Prostate gland (tissue), 2 donors: Measurements from ENCODE around the gene TNRC6C. TPM values are rescaled to one million over a fixed set of nuclear protein-coding genes. Genes with fewer than 3 reads are reported as not detected.

Experiments
- DNase-seq: peaks from one replicate; pipeline ENCODE4 v3.0.0-alpha.2; 2019; ENCODE audit warnings: low spot score
- H3K27ac ChIP-seq, 2 donors: fragments of 200-600 bp; sonication (generic); 2 replicates each; pipeline ENCODE4 v1.5.1; 2017 to 2019
- H3K27me3 ChIP-seq: fragments of 200-600 bp; sonication (generic); replicated peaks from 2 replicates; pipeline ENCODE4 v1.5.1; 2019; ENCODE audit not compliant: insufficient read depth
- H3K36me3 ChIP-seq, 2 donors: fragments of 200-600 bp; sonication (generic); 1 replicate in 1 of 2; 2 replicates in 1 of 2; pipeline versions ENCODE4 v1.5.1 to v1.8.1; 2017 to 2019
- H3K4me1 ChIP-seq: fragments of 200-600 bp; sonication (generic); replicated peaks from 2 replicates; pipeline ENCODE4 v1.5.1; 2019
- H3K4me3 ChIP-seq, 2 donors: fragments of 200-600 bp; sonication (generic); 2 replicates each; pipeline ENCODE4 v1.5.1; 2017 to 2019
- H3K9me3 ChIP-seq: fragments of 200-600 bp; sonication (generic); 2 replicates; pipeline ENCODE4 v1.5.1; 2017
- CTCF ChIP-seq, 4 experiments: fragments of 200-600 bp in 2 of 4; fragments of 450-650 bp in 2 of 4; sonication (generic) in 2 of 4; IDR thresholded peaks; 1 replicate in 3 of 4; 2 replicates in 1 of 4; pipeline ENCODE4 v1.5.1; 2016 to 2019; ENCODE audit warnings: antibody characterized with exemption in 4 of 4, mild to moderate bottlenecking in 2 of 4, moderate library complexity in 2 of 4
- POLR2A ChIP-seq: fragments of 450-650 bp; IDR thresholded peaks from one replicate; pipeline ENCODE4 v1.6.1; 2016; ENCODE audit warnings: antibody characterized with exemption, mild to moderate bottlenecking
- POLR2AphosphoS5 ChIP-seq: sonication (generic); formaldehyde crosslinking; IDR thresholded peaks from one replicate; pipeline ENCODE4 v1.6.1; 2017; ENCODE audit warnings: antibody characterized with exemption
- WGBS: methylation state at CpG from one replicate; pipeline ENCODE4 v1.1.5; 2018; 5-methylcytosine and 5-hydroxymethylcytosine counted together
- intact Hi-C: fragments of 100-400 bp; cut with DNase I; formaldehyde crosslinking; loops from one replicate; pipeline ENCODE4 v1.14.2; 2022
- total RNA-seq, 2 donors: library from RNA; depleted of rRNA; stranded (reverse); fragments of >200 nt; gene quantifications; one replicate each; pipeline ENCODE4 v1.1.0, GENCODE V29; 2016

TNRC6C gene
- total RNA-seq, 2 donors from 2014 or later = 15.5 to 29.7 TPM

- H3K4me3 ChIP-seq = no peak overlapping the region
- no peaks in the 10 kb centered on the region for H3K27me3 ChIP-seq
- TF ChIP-seq POLR2A (no peak), POLR2AphosphoS5 (no peak), CTCF (IDR thresholded peaks at IDR 0.05) (no peak)
- 97% methylated on average over 9 of the region's 9 CpGs for WGBS
- peaks cover 0 to 5% of the 10 kb centered on the region in 2 donors for H3K36me3 ChIP-seq
- no peak overlapping the region for H3K27ac ChIP-seq
- intact Hi-C loops = loop anchor here (10.0 kb wide), 1 partner anchor 65 kb away; no protein-coding TSS in a partner anchor
- peaks cover 9% of the 10 kb centered on the region for H3K4me1 ChIP-seq
- no peaks in the 10 kb centered on the region for H3K9me3 ChIP-seq
- no peak for DNase-seq
These were observed 150.9 kb downstream of the TNRC6C start for GRCh38 chr17:78109489-78109761.

- intact Hi-C loops = loop anchor here (5.0 kb wide), 1 partner anchor 142 kb away; no protein-coding TSS in a partner anchor
- DNase-seq = no peak
- no peaks in the 10 kb centered on the region for H3K27me3 ChIP-seq
- TF ChIP-seq POLR2A (no peak), POLR2AphosphoS5 (no peak), CTCF (IDR thresholded peaks at IDR 0.05) (no peak)
- H3K4me1 ChIP-seq = peaks cover 18% of the 10 kb centered on the region
- WGBS = 88% methylated on average over 22 of the region's 22 CpGs
- H3K4me3 ChIP-seq = no peak overlapping the region
- no peaks in the 10 kb centered on the region for H3K36me3 ChIP-seq
- H3K27ac ChIP-seq = no peak overlapping the region
- H3K9me3 ChIP-seq = no peaks in the 10 kb centered on the region
These were observed 152.0 kb downstream of the TNRC6C start for GRCh38 chr17:78110363-78111015.

- no peaks in the 10 kb centered on the region for H3K9me3 ChIP-seq
- WGBS = 81% methylated on average over 19 of the region's 19 CpGs
- no peaks in the 10 kb centered on the region for H3K27me3 ChIP-seq
- peaks cover 18% of the 10 kb centered on the region for H3K4me1 ChIP-seq
- no peak for DNase-seq
- no peak for TF ChIP-seq CTCF (IDR thresholded peaks at IDR 0.05)
- no peak for TF ChIP-seq POLR2AphosphoS5
- no peak for TF ChIP-seq POLR2A
- intact Hi-C loops = loop anchor here (5.0 kb wide), 1 partner anchor 141 kb away; no protein-coding TSS in a partner anchor
- H3K36me3 ChIP-seq = no peaks in the 10 kb centered on the region
- no peak overlapping the region for H3K4me3 ChIP-seq
- H3K27ac ChIP-seq = no peak overlapping the region
These were observed 152.7 kb downstream of the TNRC6C start for GRCh38 chr17:78111016-78111726.

GRCh38 chr17:78111727-78112517, 153.4 kb downstream of the TNRC6C start:
- no peak for DNase-seq
- intact Hi-C loops = loop anchor here (2.0 to 5.0 kb wide), 2 partner anchors 65 to 140 kb away; no protein-coding TSS in a partner anchor
- Histone ChIP-seq H3K4me1 (peaks cover 18% of the 10 kb centered on the region), H3K36me3 (no peaks in the 10 kb centered on the region), H3K9me3 (no peaks in the 10 kb centered on the region), H3K27me3 (no peaks in the 10 kb centered on the region), H3K4me3 (no peak overlapping the region), H3K27ac (no peak overlapping the region)
- 90% methylated on average over 28 of the region's 28 CpGs for WGBS
- no peak for TF ChIP-seq POLR2A
- no peak for TF ChIP-seq POLR2AphosphoS5
